Upper lobe of left lung (tissue), 4 donors: ENCODE results near the gene RRAD.

Source experiments
- EP300 ChIP-seq, 4 donors: sonication (generic); formaldehyde crosslinking; IDR thresholded peaks; one replicate each; pipeline ENCODE4 v1.5.1; 2017; ENCODE audit warnings: antibody characterized with exemption in 4 of 4, control low read depth in 2 of 4
- POLR2AphosphoS5 ChIP-seq, 2 donors: sonication (generic); formaldehyde crosslinking; IDR thresholded peaks; one replicate each; pipeline ENCODE4 v1.5.1; 2017; ENCODE audit warnings: antibody characterized with exemption in 2 of 2
- TF ChIP-seq, protein P1 (sequence below), 6 experiments: fragments of 450-650 bp in 4 of 6; fragments of 200-600 bp in 2 of 6; sonication (generic) in 2 of 6; IDR thresholded peaks; one replicate each; pipeline ENCODE4 v1.5.1; 2016 to 2019; ENCODE audit warnings: antibody characterized with exemption in 6 of 6

DNA sequence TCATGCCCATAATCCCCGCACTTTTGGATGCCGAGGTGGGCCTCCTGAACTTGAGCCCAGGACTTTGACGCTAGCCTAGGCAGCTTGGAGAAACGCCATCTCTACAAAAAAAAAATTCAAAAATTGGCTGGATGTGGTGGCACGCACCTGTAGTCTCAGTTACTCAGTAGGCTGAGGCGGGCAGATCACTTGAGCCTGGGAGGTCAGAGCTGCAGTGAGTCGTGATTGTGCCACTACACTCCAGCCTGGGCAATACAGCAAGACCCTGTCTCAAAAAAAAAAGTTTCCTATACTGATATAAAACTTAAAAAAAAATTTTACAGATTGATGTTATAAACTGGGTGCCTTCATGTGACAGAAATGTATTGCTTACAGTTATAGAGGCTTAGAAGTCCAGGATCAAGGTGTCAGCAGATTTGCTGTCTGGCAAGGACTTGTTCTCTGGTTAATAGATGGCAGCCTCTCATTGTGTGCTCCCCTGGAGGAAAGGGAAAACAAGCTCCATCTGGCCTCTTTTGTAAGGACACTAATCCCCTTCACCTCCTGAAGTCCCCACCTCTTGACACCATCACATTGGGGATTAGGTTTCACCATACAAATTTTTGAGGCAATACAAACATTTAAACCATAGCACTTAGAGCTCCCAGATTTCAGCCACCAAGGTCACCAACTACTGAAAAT is 27.2 kb upstream of the RRAD start:
- TF ChIP-seq, protein P1, sequence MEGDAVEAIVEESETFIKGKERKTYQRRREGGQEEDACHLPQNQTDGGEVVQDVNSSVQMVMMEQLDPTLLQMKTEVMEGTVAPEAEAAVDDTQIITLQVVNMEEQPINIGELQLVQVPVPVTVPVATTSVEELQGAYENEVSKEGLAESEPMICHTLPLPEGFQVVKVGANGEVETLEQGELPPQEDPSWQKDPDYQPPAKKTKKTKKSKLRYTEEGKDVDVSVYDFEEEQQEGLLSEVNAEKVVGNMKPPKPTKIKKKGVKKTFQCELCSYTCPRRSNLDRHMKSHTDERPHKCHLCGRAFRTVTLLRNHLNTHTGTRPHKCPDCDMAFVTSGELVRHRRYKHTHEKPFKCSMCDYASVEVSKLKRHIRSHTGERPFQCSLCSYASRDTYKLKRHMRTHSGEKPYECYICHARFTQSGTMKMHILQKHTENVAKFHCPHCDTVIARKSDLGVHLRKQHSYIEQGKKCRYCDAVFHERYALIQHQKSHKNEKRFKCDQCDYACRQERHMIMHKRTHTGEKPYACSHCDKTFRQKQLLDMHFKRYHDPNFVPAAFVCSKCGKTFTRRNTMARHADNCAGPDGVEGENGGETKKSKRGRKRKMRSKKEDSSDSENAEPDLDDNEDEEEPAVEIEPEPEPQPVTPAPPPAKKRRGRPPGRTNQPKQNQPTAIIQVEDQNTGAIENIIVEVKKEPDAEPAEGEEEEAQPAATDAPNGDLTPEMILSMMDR (IDR thresholded peaks at IDR 0.05) = no peak
- TF ChIP-seq EP300 (IDR thresholded peaks at IDR 0.05) = no peak
- TF ChIP-seq POLR2AphosphoS5 (IDR thresholded peaks at IDR 0.05) = no peak
